Measurements from ENCODE around the gene DDAH2. TPM values are rescaled to one million over a fixed set of nuclear protein-coding genes. Genes with fewer than 3 reads are reported as not detected.

The DDAH2 gene
- total RNA-seq, 2 donors from 2014 or later = 4.7 to 7.3 TPM

DNA sequence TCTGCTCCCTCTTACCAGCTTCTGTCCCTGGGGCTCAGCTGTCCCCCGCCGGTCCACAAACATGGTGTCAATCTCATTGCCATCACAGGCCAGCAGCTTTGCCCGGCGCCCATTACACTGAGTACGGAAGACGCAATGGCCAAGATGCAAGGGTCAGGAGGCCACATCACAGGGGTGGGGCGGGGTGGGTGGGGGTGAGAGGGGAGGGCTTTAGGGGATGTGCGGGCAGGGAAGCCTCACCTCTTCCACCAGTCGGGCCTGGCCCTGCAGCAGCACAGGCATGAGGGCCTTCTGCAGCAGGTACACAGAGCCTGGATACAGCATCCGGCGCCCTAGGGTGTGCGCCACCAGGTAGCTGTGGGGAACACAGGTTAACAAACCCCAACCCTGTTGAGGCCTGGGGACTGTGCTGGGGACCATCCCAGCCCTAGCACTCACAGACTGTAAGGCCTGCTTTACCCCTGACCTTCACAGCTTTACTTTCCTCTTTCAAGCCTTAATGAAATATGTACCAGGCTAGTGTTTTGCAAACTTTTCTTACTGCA, 37.5 kb downstream of the DDAH2 start:
- Mint-ChIP-seq H3K36me3 (ENCODE audit: low read depth) (peaks cover 6% of the 10 kb centered on the region), H3K4me1 (peaks cover 5% of the 10 kb centered on the region), H3K27ac (no peak overlapping the region), H3K4me3 (no peak overlapping the region), H3K27me3 (no peaks in the 10 kb centered on the region)
- H3K9me3 ChIP-seq (ENCODE audit: control insufficient read depth, low read length, poor library complexity, severe bottlenecking) = no peaks in the 10 kb centered on the region
- no peak for ATAC-seq
- DNase-seq = no peak

DNA sequence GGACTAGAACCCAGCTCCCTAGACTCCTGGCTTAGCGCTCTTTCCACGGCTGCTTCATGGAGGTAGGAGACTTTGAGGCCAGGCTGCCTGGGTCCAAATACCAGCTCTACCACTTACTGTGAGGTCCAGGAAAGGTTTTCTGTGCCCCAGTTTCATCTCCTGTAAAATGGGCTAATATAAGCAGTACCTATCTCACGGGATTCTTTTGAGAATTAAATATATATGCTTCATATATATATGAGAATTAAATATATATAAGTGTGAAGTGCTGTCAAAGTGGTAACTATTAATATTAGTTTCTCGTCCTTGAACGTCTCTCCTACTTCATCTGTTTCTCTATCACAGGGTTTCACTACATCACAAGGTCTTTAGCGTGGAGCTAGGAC, 38.0 kb downstream of the DDAH2 start:
- no peaks in the 10 kb centered on the region for H3K9me3 ChIP-seq (ENCODE audit: control insufficient read depth, low read length, poor library complexity, severe bottlenecking)
- ATAC-seq = no peak
- Mint-ChIP-seq H3K36me3 (ENCODE audit: low read depth) (peaks cover 9% of the 10 kb centered on the region), H3K4me3 (no peak overlapping the region), H3K27me3 (no peaks in the 10 kb centered on the region), H3K27ac (no peak overlapping the region), H3K4me1 (peaks cover 7% of the 10 kb centered on the region)
- DNase-seq = no peak

DNA sequence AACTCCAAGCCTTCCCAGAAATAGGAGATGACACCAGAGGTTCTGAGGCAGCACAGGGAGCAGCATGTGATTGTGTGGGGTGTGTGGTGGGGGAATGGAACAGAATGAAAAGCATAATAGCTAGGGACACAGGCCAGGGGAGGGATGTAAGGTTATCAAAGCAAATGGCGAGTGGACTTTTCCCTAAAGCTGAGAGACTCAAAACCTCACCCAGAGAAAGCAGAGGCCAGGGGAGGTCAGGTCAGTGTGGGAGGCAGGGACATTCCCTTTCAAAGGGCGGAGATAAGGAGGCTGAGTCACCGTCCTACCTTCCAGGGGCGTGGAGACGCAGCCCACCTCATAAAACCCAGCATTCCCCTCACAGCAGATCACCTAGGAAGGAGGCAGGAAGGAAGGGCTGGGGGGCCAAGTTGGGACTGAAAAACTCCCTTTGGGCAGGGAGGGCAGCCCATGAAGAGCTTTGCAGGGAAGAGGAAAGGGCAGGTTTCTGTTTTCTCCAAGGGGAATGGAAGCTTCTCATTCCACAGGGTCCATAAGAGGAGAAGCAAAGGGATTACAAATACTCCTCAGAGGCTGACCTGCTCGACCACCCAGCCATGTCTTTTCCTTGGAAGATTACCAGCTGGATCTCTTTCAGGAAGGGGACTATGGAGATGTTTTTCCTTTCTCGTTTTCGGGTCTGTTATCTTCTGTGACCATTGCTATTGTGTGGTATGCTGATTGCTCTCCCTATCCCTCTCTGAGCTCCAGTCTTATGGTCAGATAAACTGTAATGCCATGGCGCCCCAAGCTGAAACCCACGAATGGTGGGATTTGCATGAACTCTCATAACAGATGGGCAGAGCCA, 38.6 kb downstream of the DDAH2 start:
- Mint-ChIP-seq H3K4me3 (peak overlapping the region; percentile 49), H3K36me3 (ENCODE audit: low read depth) (peaks cover 9% of the 10 kb centered on the region), H3K27ac (peak overlapping the region; percentile 34), H3K4me1 (peaks cover 7% of the 10 kb centered on the region), H3K27me3 (no peaks in the 10 kb centered on the region)
- no peak for DNase-seq
- no peaks in the 10 kb centered on the region for H3K9me3 ChIP-seq (ENCODE audit: control insufficient read depth, low read length, poor library complexity, severe bottlenecking)
- no peak for ATAC-seq

DNA sequence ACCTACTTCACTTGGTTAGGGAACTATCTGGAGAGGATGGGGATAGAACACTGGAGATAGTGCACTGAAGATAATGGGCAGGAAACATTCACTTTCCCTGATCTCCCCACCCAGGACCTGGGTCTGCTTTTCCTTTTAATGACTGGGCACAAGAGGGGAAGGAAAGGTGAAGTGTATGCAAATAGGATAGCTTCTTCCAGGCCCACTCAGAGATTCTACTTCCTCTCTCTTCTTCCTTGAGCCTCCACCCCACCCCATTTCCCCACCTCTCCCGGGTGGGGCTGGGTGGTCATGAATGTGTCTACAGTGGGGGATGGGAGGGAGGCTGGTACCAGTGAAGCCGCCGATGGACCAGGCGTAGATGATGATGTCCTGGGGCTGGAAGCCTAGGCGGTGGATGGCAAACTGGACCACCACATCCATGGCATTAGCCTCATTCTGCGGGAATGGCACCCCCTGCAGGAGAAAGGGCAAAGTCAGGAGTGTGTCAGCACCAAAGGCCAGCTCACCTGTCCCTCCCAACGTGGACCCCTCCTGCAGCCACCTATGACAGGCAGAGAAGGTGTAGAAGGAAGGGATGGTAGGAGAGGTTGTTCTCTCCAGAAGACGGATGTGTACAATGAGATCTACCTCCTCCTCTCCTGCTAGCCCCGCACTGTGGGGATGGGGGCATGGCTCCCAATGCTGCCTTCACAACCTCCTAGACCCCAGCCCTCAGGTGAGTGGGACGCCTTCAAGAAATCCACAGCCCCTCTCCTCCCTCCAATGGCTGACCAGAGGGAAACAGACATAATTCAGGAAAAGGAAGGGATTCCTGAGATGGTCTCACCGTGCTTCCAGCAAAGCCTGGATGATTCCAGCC, 39.6 kb downstream of the DDAH2 start:
- DNase-seq = no peak
- H3K9me3 ChIP-seq (ENCODE audit: control insufficient read depth, low read length, poor library complexity, severe bottlenecking) = no peaks in the 10 kb centered on the region
- Mint-ChIP-seq H3K27me3 (no peaks in the 10 kb centered on the region), H3K4me3 (no peak overlapping the region), H3K36me3 (ENCODE audit: low read depth) (peaks cover 9% of the 10 kb centered on the region), H3K27ac (peak overlapping the region; percentile 34), H3K4me1 (peaks cover 7% of the 10 kb centered on the region)
- no peak for ATAC-seq

DNA sequence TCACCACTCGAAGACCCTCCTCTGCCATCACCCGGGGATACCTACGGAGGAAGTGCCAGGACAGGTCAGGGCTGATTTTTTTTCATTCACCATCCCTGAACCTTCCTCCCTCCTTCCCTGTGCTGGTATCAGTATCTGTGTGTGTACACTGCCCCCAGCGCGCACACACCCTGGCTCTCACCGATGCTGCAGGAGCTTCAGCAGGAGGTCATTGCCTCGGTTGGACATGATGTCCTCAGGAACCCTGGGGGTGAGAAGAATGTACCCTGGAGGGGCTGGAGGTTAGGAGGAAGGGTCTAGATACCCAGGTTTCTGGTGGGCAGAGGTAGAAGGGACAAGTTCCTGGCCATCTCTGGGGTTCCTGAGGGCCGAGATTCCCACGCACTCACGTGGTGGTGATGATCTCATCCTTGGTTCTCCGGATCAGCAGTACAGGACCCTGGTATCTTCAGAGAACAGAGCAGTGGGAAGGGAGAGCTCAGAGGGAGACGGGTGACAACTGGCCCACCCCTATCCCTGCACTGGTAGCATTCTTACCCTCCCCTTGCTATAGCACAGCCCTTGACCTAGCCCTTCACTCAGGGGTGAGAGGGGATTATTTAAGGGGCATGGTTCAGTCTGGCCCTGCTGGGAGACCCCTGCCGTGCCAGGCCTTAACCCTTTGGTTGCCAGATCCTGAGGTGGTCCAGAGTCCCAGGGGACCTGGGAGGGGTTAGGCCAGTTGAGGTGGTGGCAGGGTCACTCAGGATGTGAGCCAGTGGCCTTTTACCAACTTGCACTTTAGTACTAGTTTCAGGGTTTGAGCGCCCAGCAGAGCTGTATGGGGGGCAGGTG, 41.0 kb downstream of the DDAH2 start:
- Mint-ChIP-seq H3K27me3 (no peaks in the 10 kb centered on the region), H3K4me3 (no peak overlapping the region), H3K27ac (no peak overlapping the region), H3K36me3 (ENCODE audit: low read depth) (peaks cover 9% of the 10 kb centered on the region), H3K4me1 (peaks cover 7% of the 10 kb centered on the region)
- ATAC-seq (no peak), DNase-seq (no peak)
- no peaks in the 10 kb centered on the region for H3K9me3 ChIP-seq (ENCODE audit: control insufficient read depth, low read length, poor library complexity, severe bottlenecking)

DNA sequence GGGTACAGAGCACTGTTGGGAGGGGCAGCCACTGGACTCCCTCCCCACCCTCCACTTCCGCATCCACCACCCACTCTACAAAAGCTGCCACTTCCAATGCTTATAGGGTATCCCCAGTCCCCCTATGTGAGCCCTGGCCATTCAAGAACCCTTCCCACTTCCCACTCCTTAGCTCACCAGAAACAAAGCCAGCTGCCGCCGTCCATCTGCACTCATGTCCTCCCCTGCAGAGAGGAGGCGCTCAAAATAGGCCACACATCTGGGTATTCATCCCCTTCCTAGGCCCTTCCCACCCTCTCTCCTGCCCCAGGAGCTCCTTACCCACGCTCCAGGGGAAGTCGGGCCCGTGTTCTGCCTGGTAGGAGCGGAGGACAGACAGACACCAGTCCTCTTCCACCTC, 41.8 kb downstream of the DDAH2 start:
- Mint-ChIP-seq H3K27me3 (no peaks in the 10 kb centered on the region), H3K27ac (no peak overlapping the region), H3K4me3 (no peak overlapping the region), H3K4me1 (peaks cover 8% of the 10 kb centered on the region), H3K36me3 (ENCODE audit: low read depth) (peaks cover 5% of the 10 kb centered on the region)
- H3K9me3 ChIP-seq (ENCODE audit: control insufficient read depth, low read length, poor library complexity, severe bottlenecking) = no peaks in the 10 kb centered on the region
- DNase-seq (no peak), ATAC-seq (no peak)

DNA sequence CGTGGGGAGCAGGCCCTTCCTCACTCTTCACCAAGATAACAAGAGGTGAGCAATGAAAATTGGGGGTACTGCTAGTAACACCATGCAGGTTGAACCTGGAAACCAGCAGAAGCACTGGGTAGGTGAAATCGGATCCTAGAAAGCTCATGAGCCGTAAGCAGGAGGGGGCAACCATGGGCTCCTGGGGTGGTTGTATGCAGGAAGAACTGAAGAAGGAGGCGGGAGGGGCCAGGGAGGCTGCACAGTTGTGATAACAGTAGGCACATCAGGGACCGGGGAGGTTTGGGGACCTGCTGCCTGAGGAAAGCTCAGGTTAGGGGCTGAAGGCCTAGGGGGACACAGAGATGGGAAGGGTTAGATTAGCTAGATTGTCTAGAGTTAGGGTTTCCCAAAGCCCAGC, 42.6 kb downstream of the DDAH2 start:
- Mint-ChIP-seq H3K27me3 (no peaks in the 10 kb centered on the region), H3K4me1 (peaks cover 11% of the 10 kb centered on the region), H3K4me3 (no peak overlapping the region), H3K36me3 (ENCODE audit: low read depth) (peaks cover 4% of the 10 kb centered on the region), H3K27ac (peak overlapping the region; percentile 84)
- H3K9me3 ChIP-seq (ENCODE audit: control insufficient read depth, low read length, poor library complexity, severe bottlenecking) = no peaks in the 10 kb centered on the region
- ATAC-seq = no peak
- no peak for DNase-seq

DNA sequence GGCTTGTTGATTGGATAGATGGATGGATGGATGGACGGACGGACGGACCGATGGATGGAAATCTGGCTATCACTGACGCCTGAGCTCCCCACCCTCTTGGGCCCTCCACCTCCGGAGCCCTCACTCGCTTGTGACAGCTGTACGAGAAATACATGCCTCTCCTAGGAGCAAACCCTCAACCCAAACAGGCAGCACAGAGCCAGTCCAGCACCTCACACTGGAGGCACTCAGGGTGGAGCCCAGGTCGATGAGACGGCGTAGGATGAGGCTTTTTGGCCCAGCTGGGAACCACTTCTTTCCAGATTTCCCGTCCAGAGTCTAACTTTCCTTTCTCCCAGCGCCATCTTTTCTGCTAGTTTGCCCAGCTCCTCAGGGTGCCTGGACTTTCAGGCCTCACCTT, 45.5 kb downstream of the DDAH2 start:
- no peak for ATAC-seq
- Mint-ChIP-seq H3K4me3 (no peak overlapping the region), H3K27ac (no peak overlapping the region)

DNA sequence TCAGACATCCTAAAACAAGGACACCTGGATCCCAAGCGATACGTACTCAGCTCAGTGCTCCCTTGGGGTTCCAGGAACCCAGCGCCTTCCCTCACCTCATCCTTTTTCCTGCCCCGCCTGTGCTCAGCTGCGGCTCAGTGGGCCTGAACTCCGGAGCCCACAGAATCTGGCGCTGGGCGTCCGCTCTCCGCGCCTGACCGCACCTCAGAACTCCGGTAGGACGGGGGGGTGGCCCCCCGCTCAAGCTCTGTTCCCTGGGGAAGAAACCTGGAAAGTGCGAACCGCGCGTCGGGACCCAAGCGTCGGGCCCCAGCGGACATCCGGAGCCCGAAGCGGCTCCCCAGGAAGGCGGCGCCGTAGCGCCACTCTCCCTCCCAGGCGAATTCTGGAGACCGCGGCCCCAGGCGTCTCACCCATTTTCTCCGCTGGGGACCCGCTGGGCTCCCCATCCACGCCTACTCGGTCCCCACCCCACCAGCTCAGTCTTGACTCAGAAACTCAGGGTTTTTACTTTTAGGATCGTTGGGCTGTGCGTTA, 47.9 kb downstream of the DDAH2 start:
- Mint-ChIP-seq H3K36me3 (ENCODE audit: low read depth) (peaks cover 1% of the 10 kb centered on the region), H3K27me3 (no peaks in the 10 kb centered on the region), H3K4me1 (peaks cover 32% of the 10 kb centered on the region), H3K4me3 (peak overlapping the region; percentile 93), H3K27ac (peak overlapping the region; percentile 96)
- ATAC-seq (peak; percentile 66), DNase-seq (peak in 1 of 3 donors; percentile 25)
- H3K9me3 ChIP-seq (ENCODE audit: control insufficient read depth, low read length, poor library complexity, severe bottlenecking) = no peaks in the 10 kb centered on the region

More for the DNA sequence above, 45.5 kb downstream of the DDAH2 start:
- H3K27me3 Mint-ChIP-seq = no peaks in the 10 kb centered on the region
- peaks cover 26% of the 10 kb centered on the region for H3K4me1 Mint-ChIP-seq
- H3K36me3 Mint-ChIP-seq (ENCODE audit: low read depth) = peaks cover 4% of the 10 kb centered on the region
- H3K9me3 ChIP-seq (ENCODE audit: control insufficient read depth, low read length, poor library complexity, severe bottlenecking) = no peaks in the 10 kb centered on the region
- no peak for DNase-seq

DNA sequence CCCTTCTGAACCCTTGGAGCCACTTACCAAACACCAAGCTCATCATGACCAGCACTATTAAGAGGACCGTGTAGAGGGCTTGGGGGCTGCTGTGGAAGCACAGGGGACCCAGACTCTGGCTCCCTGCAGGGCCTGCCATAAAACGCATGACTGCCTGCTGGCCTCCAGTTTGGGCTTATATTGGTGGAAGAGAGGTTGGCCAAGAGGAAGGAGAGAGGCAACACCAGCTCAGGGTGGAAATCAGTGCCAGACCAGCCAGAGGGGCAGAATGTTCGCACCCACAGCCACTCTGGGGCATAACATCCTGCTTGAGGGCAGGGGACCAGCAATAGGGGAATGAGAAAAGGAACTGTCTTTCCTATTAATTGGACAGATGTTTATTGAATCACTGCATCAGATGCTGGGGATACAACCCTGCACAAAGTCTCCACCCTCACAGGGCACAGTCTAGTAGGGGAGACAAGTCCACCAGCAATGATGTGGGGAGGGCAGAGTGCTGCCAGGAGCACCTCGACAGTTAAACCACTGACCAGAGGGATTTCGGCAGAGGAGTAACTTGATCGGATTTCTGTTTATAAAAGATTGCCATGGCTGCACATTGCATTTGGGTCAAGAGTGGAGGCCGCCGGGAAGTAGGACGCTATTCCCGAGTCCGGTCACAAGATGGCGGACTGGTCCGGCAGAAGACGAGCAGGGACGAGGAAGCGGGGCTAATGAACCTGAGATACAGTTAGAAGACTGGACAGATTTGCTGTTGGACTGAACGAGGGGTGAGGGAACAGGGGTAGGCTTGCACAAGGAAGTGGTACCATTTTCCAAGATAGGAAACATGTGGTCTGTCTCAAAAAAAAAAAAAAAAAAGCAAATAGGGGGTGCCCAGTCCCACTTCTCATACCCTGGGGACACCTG, 48.6 kb downstream of the DDAH2 start, which contains the start of gene LY6G5C:
TSS of gene LY6G5C (minus strand) at position 842 of the 909 bp plus-strand sequence. CDS start at position 148, 694 bp downstream.
- H3K9me3 ChIP-seq (ENCODE audit: control insufficient read depth, low read length, poor library complexity, severe bottlenecking) = no peaks in the 10 kb centered on the region
- Mint-ChIP-seq H3K4me3 (peak within 1 kb of the TSS; percentile 93), H3K27ac (peak within 1 kb of the TSS; percentile 96), H3K27me3 (no peaks in the 10 kb centered on the region), H3K4me1 (peaks cover 31% of the 10 kb centered on the region), H3K36me3 (ENCODE audit: low read depth) (no peaks in the 10 kb centered on the region)
- ATAC-seq (peak; percentile 77), DNase-seq (peak; percentile 32 to 44 (median 38))

DNA sequence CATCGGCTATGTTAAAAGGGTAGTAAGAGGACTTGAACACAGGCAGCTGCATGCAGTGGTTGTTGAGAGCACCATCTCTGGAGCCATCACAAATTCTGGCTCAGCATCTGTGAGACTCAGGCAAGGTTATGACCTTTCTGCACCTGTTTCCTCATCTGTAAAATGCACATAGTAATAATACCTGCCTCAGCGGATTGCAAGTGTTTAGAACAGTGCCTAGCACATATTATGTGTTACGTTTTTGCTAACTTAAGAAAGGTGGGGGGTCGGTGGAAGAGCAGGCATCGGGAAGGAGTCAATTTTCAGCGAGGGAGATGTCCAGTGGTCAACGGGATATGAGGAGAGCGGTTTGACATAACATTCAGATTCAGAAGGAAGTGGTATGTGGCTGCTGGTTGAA, 51.1 kb downstream of the DDAH2 start:
- no peak overlapping the region for H3K4me3 Mint-ChIP-seq
- DNase-seq (no peak), ATAC-seq (no peak)
- no peaks in the 10 kb centered on the region for H3K9me3 ChIP-seq (ENCODE audit: control insufficient read depth, low read length, poor library complexity, severe bottlenecking)
- no peaks in the 10 kb centered on the region for H3K27me3 Mint-ChIP-seq
- H3K4me1 Mint-ChIP-seq = peaks cover 31% of the 10 kb centered on the region
- peaks cover 2% of the 10 kb centered on the region for H3K36me3 Mint-ChIP-seq (ENCODE audit: low read depth)
- peak overlapping the region; percentile 67 for H3K27ac Mint-ChIP-seq

All from T-helper 17 cell (primary cell).